ENCODE data around the gene CFAP100.

The CFAP100 gene

DNA sequence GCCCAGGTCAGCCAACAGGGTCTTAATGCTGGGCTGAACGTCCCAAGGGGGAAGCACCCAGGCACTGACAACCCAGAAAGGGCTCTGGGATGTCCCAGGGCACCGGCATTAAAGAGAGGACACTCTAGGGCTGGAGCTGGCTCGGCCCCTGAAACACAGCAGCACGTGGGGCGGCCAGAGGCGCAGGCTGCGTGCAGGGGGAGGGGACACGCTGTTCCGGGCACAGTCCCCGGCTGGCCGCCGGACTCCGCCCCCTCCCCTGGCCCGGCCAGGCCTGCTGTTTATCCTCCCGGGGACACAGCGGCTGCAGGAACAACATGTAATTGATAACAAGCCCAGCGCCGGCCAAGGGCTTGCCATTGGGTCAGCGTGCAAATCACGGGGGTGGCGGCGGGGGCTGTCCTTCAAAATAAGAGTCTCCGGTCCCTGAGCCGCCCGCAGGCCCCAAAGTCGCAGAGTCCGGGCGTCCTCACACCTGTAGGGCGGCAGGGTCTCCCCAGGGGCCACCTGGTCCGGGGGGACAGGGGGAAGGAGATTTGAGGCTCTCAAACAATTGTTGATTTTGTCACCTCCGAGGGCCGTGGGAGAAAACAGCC lies 38.8 kb upstream of the CFAP100 start (continued):
- no peak for TF ChIP-seq ZNF433 (tag by site-specific recombination; IDR thresholded peaks at IDR 0.05; ENCODE audit: low read depth)
- TF ChIP-seq ZNF660 (tag by site-specific recombination; IDR thresholded peaks at IDR 0.05): 0 out of 2 replicates have a peak, but pooled peaks have one; percentile 35
- TF ChIP-seq, protein P1, sequence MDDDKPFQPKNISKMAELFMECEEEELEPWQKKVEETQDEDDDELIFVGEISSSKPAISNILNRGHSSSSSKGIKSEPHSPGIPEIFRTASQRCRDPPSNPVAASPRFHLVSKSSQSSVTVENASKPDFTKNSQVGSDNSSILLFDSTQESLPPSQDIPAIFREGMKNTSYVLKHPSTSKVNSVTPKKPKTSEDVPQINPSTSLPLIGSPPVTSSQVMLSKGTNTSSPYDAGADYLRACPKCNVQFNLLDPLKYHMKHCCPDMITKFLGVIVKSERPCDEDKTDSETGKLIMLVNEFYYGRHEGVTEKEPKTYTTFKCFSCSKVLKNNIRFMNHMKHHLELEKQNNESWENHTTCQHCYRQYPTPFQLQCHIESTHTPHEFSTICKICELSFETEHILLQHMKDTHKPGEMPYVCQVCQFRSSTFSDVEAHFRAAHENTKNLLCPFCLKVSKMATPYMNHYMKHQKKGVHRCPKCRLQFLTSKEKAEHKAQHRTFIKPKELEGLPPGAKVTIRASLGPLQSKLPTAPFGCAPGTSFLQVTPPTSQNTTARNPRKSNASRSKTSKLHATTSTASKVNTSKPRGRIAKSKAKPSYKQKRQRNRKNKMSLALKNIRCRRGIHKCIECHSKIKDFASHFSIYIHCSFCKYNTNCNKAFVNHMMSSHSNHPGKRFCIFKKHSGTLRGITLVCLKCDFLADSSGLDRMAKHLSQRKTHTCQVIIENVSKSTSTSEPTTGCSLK (tag by site-specific recombination; IDR thresholded peaks at IDR 0.05): no peak
- TF ChIP-seq SP2 (tag by site-specific recombination; IDR thresholded peaks at IDR 0.05): peak; percentile 57
- peak; percentile 41; the same call in 1 of the 2 replicates for TF ChIP-seq ZSCAN30 (tag by site-specific recombination; IDR thresholded peaks at IDR 0.05)
- TF ChIP-seq ZNF416 (tag by site-specific recombination; IDR thresholded peaks at IDR 0.05): no peak
- TF ChIP-seq MYNN (tag by site-specific recombination; IDR thresholded peaks at IDR 0.05; ENCODE audit: borderline replicate concordance): peak; percentile 99
- TF ChIP-seq ZNF341 (tag by site-specific recombination; IDR thresholded peaks at IDR 0.05; ENCODE audit: low read depth): peak; percentile 99
- no peak for TF ChIP-seq ZNF777 (tag by site-specific recombination; IDR thresholded peaks at IDR 0.05; ENCODE audit: borderline replicate concordance)
- 0 out of 2 replicates have a peak, but pooled peaks have one; percentile 9 for TF ChIP-seq BCL11A (tag by site-specific recombination; IDR thresholded peaks at IDR 0.05; ENCODE audit: low read depth)
- 0 out of 2 replicates have a peak, but pooled peaks have one; percentile 15 for TF ChIP-seq YY1 (tag by site-specific recombination; IDR thresholded peaks at IDR 0.05)
- TF ChIP-seq, protein P2, sequence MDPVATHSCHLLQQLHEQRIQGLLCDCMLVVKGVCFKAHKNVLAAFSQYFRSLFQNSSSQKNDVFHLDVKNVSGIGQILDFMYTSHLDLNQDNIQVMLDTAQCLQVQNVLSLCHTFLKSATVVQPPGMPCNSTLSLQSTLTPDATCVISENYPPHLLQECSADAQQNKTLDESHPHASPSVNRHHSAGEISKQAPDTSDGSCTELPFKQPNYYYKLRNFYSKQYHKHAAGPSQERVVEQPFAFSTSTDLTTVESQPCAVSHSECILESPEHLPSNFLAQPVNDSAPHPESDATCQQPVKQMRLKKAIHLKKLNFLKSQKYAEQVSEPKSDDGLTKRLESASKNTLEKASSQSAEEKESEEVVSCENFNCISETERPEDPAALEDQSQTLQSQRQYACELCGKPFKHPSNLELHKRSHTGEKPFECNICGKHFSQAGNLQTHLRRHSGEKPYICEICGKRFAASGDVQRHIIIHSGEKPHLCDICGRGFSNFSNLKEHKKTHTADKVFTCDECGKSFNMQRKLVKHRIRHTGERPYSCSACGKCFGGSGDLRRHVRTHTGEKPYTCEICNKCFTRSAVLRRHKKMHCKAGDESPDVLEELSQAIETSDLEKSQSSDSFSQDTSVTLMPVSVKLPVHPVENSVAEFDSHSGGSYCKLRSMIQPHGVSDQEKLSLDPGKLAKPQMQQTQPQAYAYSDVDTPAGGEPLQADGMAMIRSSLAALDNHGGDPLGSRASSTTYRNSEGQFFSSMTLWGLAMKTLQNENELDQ (tag by site-specific recombination; IDR thresholded peaks at IDR 0.05; ENCODE audit: low read depth): no peak
- TF ChIP-seq ZNF529 (tag by site-specific recombination; IDR thresholded peaks at IDR 0.05; ENCODE audit: insufficient replicate concordance): no peak
- TF ChIP-seq TCF7L2 (IDR thresholded peaks at IDR 0.05; ENCODE audit: borderline replicate concordance, low read depth, low read length): no peak
- TF ChIP-seq, protein P3, sequence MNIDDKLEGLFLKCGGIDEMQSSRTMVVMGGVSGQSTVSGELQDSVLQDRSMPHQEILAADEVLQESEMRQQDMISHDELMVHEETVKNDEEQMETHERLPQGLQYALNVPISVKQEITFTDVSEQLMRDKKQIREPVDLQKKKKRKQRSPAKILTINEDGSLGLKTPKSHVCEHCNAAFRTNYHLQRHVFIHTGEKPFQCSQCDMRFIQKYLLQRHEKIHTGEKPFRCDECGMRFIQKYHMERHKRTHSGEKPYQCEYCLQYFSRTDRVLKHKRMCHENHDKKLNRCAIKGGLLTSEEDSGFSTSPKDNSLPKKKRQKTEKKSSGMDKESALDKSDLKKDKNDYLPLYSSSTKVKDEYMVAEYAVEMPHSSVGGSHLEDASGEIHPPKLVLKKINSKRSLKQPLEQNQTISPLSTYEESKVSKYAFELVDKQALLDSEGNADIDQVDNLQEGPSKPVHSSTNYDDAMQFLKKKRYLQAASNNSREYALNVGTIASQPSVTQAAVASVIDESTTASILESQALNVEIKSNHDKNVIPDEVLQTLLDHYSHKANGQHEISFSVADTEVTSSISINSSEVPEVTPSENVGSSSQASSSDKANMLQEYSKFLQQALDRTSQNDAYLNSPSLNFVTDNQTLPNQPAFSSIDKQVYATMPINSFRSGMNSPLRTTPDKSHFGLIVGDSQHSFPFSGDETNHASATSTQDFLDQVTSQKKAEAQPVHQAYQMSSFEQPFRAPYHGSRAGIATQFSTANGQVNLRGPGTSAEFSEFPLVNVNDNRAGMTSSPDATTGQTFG (tag by site-specific recombination; IDR thresholded peaks at IDR 0.05; ENCODE audit: borderline replicate concordance): no peak
- TF ChIP-seq ZNF776 (tag by site-specific recombination; IDR thresholded peaks at IDR 0.05; ENCODE audit: borderline replicate concordance): no peak
- TF ChIP-seq ZNF530 (tag by site-specific recombination; IDR thresholded peaks at IDR 0.05; ENCODE audit: low read depth): no peak
- TF ChIP-seq, protein P4, sequence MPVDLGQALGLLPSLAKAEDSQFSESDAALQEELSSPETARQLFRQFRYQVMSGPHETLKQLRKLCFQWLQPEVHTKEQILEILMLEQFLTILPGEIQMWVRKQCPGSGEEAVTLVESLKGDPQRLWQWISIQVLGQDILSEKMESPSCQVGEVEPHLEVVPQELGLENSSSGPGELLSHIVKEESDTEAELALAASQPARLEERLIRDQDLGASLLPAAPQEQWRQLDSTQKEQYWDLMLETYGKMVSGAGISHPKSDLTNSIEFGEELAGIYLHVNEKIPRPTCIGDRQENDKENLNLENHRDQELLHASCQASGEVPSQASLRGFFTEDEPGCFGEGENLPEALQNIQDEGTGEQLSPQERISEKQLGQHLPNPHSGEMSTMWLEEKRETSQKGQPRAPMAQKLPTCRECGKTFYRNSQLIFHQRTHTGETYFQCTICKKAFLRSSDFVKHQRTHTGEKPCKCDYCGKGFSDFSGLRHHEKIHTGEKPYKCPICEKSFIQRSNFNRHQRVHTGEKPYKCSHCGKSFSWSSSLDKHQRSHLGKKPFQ (tag by site-specific recombination; IDR thresholded peaks at IDR 0.05): no peak
- no peak for TF ChIP-seq ZNF585B (tag by site-specific recombination; IDR thresholded peaks at IDR 0.05)
- TF ChIP-seq ZBTB1 (tag by site-specific recombination; IDR thresholded peaks at IDR 0.05): no peak
- no peak for TF ChIP-seq ZNF202 (tag by site-specific recombination; IDR thresholded peaks at IDR 0.05; ENCODE audit: borderline replicate concordance)
- no peak for TF ChIP-seq ZNF626 (tag by site-specific recombination; IDR thresholded peaks at IDR 0.05)
- no peak for TF ChIP-seq ZNF23 (tag by site-specific recombination; IDR thresholded peaks at IDR 0.05; ENCODE audit: borderline replicate concordance)
- no peak for TF ChIP-seq MZF1 (tag by site-specific recombination; IDR thresholded peaks at IDR 0.05; ENCODE audit: borderline replicate concordance)
- TF ChIP-seq ZFP37 (tag by site-specific recombination; IDR thresholded peaks at IDR 0.05): 0 out of 2 replicates have a peak, but pooled peaks have one; percentile 17
- TF ChIP-seq ZNF211 (tag by site-specific recombination; IDR thresholded peaks at IDR 0.05; ENCODE audit: low read depth): no peak
- TF ChIP-seq SP3 (tag by site-specific recombination; IDR thresholded peaks at IDR 0.05): peak; percentile 50
- peak; percentile 63 for TF ChIP-seq GLIS2 (tag by site-specific recombination; IDR thresholded peaks at IDR 0.05)
- no peak for TF ChIP-seq ZNF132 (tag by site-specific recombination; IDR thresholded peaks at IDR 0.05; ENCODE audit: borderline replicate concordance)
